SK-N-SH (cell line): ENCODE data around the gene LINGO4. TPM values are rescaled to one million over a fixed set of nuclear protein-coding genes. Genes with fewer than 3 reads are reported as not detected.

Source experiments
- CTCF ChIA-PET: fragments of 300-600, 350-600 bp; formaldehyde crosslinking; extraction: SDS; loops from one replicate; lab custom pipeline; 2021; lab: Yijun Ruan, JAX
- POLR2A ChIA-PET: fragments of 350-600 bp; sonication (Branson Sonifier 250); formaldehyde crosslinking; extraction: SDS; loops from one replicate; lab custom pipeline; 2020; ENCODE audit warnings: antibody characterized with exemption, inconsistent platforms; lab: Yijun Ruan, JAX
- DNase-seq: peaks from one replicate; pipeline ENCODE4 v3.0.0; 2012
- H2AFZ ChIP-seq: fragments of 200-600 bp; sonication (generic); 2 replicates; pipeline ENCODE4 v1.8.1; 2016; ENCODE audit warnings: antibody characterized with exemption, mild to moderate bottlenecking, low read depth
- H3F3A ChIP-seq: fragments of 200-600 bp; sonication (generic); replicated peaks from 2 replicates; pipeline ENCODE3; 2016; ENCODE audit warnings: antibody characterized with exemption, mild to moderate bottlenecking; ENCODE audit not compliant: insufficient read depth
- H3K27ac ChIP-seq, 2 experiments: fragments of 200-500 bp in 1 of 2; fragments of 200-600 bp in 1 of 2; sonication (Bioruptor generic) in 1 of 2; sonication (generic), shearing (Covaris generic) in 1 of 2; 2 replicates each; pipeline versions ENCODE4 v1.5.1 to v1.6.1; 2014 to 2016; ENCODE audit warnings: low read depth in 2 of 2, inconsistent platforms in 1 of 2, low read length in 1 of 2, mild to moderate bottlenecking in 1 of 2, mixed read lengths in 1 of 2
- H3K27me3 ChIP-seq: fragments of 200-600 bp; sonication (generic), shearing (Covaris generic); 2 replicates; pipeline ENCODE4 v1.6.1; 2016; ENCODE audit warnings: mixed run types; ENCODE audit not compliant: insufficient read depth
- H3K36me3 ChIP-seq, 2 experiments: fragments of 200-500 bp in 1 of 2; fragments of 200-600 bp in 1 of 2; sonication (Bioruptor generic) in 1 of 2; sonication (generic) in 1 of 2; replicated peaks in 1 of 2; 2 replicates each; pipeline versions ENCODE3 to v1.5.1; 2014 to 2016; ENCODE audit warnings: low read length in 1 of 2, mild to moderate bottlenecking in 1 of 2; ENCODE audit not compliant: insufficient read depth in 2 of 2, control insufficient read depth in 1 of 2
- H3K4me1 ChIP-seq, 2 experiments: fragments of 200-500 bp in 1 of 2; fragments of 200-600 bp in 1 of 2; sonication (Bioruptor generic) in 1 of 2; sonication (generic), shearing (Covaris generic) in 1 of 2; 2 replicates each; pipeline versions ENCODE4 v1.5.1 to v1.6.1; 2014 to 2016; ENCODE audit warnings: low read depth in 1 of 2, low read length in 1 of 2, mixed run types in 1 of 2; ENCODE audit not compliant: insufficient read depth in 2 of 2, control insufficient read depth in 1 of 2
- H3K4me2 ChIP-seq: fragments of 200-600 bp; sonication (generic), shearing (Covaris generic); 2 replicates; pipeline ENCODE4 v1.6.1; 2017; ENCODE audit warnings: mixed run types
- H3K4me3 ChIP-seq, 2 experiments: fragments of 200-500 bp in 1 of 2; fragments of 200-600 bp in 1 of 2; sonication (Bioruptor generic) in 1 of 2; sonication (generic), shearing (Covaris generic) in 1 of 2; 2 replicates each; pipeline versions ENCODE4 v1.5.1 to v1.8.1; 2014 to 2016; ENCODE audit warnings: low read depth in 2 of 2, inconsistent platforms in 1 of 2, low read length in 1 of 2, mild to moderate bottlenecking in 1 of 2, mixed read lengths in 1 of 2, moderate library complexity in 1 of 2
- H3K79me2 ChIP-seq: fragments of 200-600 bp; sonication (generic); 2 replicates; pipeline ENCODE4 v1.8.1; 2017; ENCODE audit warnings: mild to moderate bottlenecking; ENCODE audit not compliant: insufficient read depth
- H3K9ac ChIP-seq: fragments of 200-600 bp; sonication (generic); 2 replicates; pipeline ENCODE4 v1.6.1; 2017; ENCODE audit warnings: mixed run types
- H3K9me2 ChIP-seq: fragments of 200-600 bp; sonication (generic); 2 replicates; pipeline ENCODE4 v1.6.1; 2017; ENCODE audit warnings: mixed run types
- H3K9me3 ChIP-seq: fragments of 200-600 bp; sonication (generic); 2 replicates; pipeline ENCODE4 v1.6.1; 2017; ENCODE audit warnings: mixed run types, mild to moderate bottlenecking, moderate library complexity
- H4K20me1 ChIP-seq: fragments of 200-600 bp; sonication (generic); 2 replicates; pipeline ENCODE4 v1.6.1; 2017; ENCODE audit warnings: mild to moderate bottlenecking, mixed run types; ENCODE audit not compliant: insufficient read depth
- CHD2 ChIP-seq: fragments of 150-350 bp; IDR thresholded peaks from 2 replicates; pipeline ENCODE4 v1.6.1; 2018; ENCODE audit warnings: low read length; ENCODE audit not compliant: partially characterized antibody
- EP300 ChIP-seq, 2 experiments: IDR thresholded peaks; 2 replicates each; pipeline versions ENCODE4 v1.4.0 to v1.6.1; 2012; ENCODE audit warnings: borderline replicate concordance in 1 of 2, low read depth in 1 of 2, low read length in 1 of 2
- EZH2phosphoT487 ChIP-seq: fragments of 200-600 bp; sonication (generic); IDR thresholded peaks from 2 replicates; pipeline ENCODE4 v1.6.1; 2017; ENCODE audit warnings: low read depth, mixed run types, mild to moderate bottlenecking, antibody characterized with exemption, moderate library complexity, borderline replicate concordance
- FOSL2 ChIP-seq: IDR thresholded peaks from 2 replicates; pipeline ENCODE4 v1.4.0; 2012; ENCODE audit warnings: low read depth, mild to moderate bottlenecking, moderate library complexity, borderline replicate concordance
- FOXJ3 ChIP-seq: sonication (generic); formaldehyde crosslinking; IDR thresholded peaks from 2 replicates; pipeline ENCODE4 v1.5.1; 2020; ENCODE audit warnings: mild to moderate bottlenecking, missing genetic modification reagents
- FOXM1 ChIP-seq: IDR thresholded peaks from 2 replicates; pipeline ENCODE4 v1.4.0; 2012; ENCODE audit warnings: low read depth, mild to moderate bottlenecking
- JUND ChIP-seq: IDR thresholded peaks from 2 replicates; pipeline ENCODE4 v1.4.0; 2012
- MEF2A ChIP-seq: IDR thresholded peaks from 2 replicates; pipeline ENCODE4 v1.4.0; 2012; ENCODE audit warnings: low read depth, borderline replicate concordance
- MXI1 ChIP-seq: IDR thresholded peaks from 2 replicates; pipeline ENCODE4 v1.6.1; 2012; ENCODE audit warnings: mild to moderate bottlenecking, low read depth, low read length, improper control_type of control experiment
- NFIC ChIP-seq: IDR thresholded peaks from 2 replicates; pipeline ENCODE4 v1.4.0; 2012; ENCODE audit warnings: borderline replicate concordance
- NRF1 ChIP-seq: IDR thresholded peaks from 2 replicates; pipeline ENCODE4 v1.6.1; 2012; ENCODE audit warnings: low read depth, mild to moderate bottlenecking, low read length
- POLR2AphosphoS5 ChIP-seq: IDR thresholded peaks from 2 replicates; pipeline ENCODE4 v1.6.1; 2012; ENCODE audit warnings: low read depth, low read length
- RAD21 ChIP-seq: IDR thresholded peaks from 2 replicates; pipeline ENCODE4 v1.6.1; 2012; ENCODE audit warnings: mild to moderate bottlenecking, low read length
- RCOR1 ChIP-seq: fragments of 150-350 bp; IDR thresholded peaks from 2 replicates; pipeline ENCODE4 v1.6.1; 2017; ENCODE audit warnings: antibody characterized with exemption, low read length
- RFX5 ChIP-seq: IDR thresholded peaks from 2 replicates; pipeline ENCODE4 v1.6.1; 2012; ENCODE audit warnings: mild to moderate bottlenecking, improper control_type of control experiment, low read length
- SIN3A ChIP-seq: IDR thresholded peaks from 2 replicates; pipeline ENCODE4 v1.6.1; 2012; ENCODE audit warnings: low read depth, mild to moderate bottlenecking, low read length, moderate library complexity, borderline replicate concordance
- SMC3 ChIP-seq: IDR thresholded peaks from 2 replicates; pipeline ENCODE4 v1.6.1; 2012; ENCODE audit warnings: low read depth, low read length, improper control_type of control experiment
- TCF12 ChIP-seq: IDR thresholded peaks from 2 replicates; pipeline ENCODE4 v1.4.0; 2012
- TEAD4 ChIP-seq: IDR thresholded peaks from 2 replicates; pipeline ENCODE4 v1.4.0; 2012; ENCODE audit warnings: mild to moderate bottlenecking, borderline replicate concordance; ENCODE audit not compliant: insufficient read depth
- USF1 ChIP-seq: IDR thresholded peaks from 2 replicates; pipeline ENCODE4 v1.4.0; 2012; ENCODE audit warnings: low read depth, borderline replicate concordance
- YY1 ChIP-seq: IDR thresholded peaks from 2 replicates; pipeline ENCODE4 v1.4.0; 2012; ENCODE audit warnings: low read depth, mild to moderate bottlenecking
- WGBS: methylation state at CpG from one replicate; pipeline ENCODE4 v1.1.6; 2017; ENCODE audit warnings: low lambda C conversion rate; 5-methylcytosine and 5-hydroxymethylcytosine counted together
- polyA plus RNA-seq, 3 experiments: library from polyadenylated mRNA; depleted of rRNA; stranded (reverse); fragments of >200 nt; gene quantifications; 2 replicates each; pipeline ENCODE4 v1.2.3, GENCODE V29; 2012

Gene LINGO4
- polyA plus RNA-seq, 1 of the 3 experiments (the other 2 are of a cell fraction) = not detected

- TF ChIP-seq USF1 (no peak), SMC3 (no peak), MXI1 (no peak), POLR2AphosphoS5 (no peak), SIN3A (no peak), RAD21 (no peak), RCOR1 (no peak), TEAD4 (no peak), FOXJ3 (CRISPR knock-in tag) (no peak), FOSL2 (no peak), EP300 (IDR thresholded peaks at IDR 0.05; ENCODE audit: borderline replicate concordance in 1 of 2, low read depth in 1 of 2, low read length in 1 of 2) (no peak), TCF12 (no peak), NFIC (no peak), RFX5 (no peak), YY1 (no peak), CHD2 (no peak), EZH2phosphoT487 (no peak), MEF2A (no peak)
- TF ChIP-seq, all 33 proteins: peak for 0
- Histone ChIP-seq H3K36me3 (no peaks in the 10 kb centered on the region), H3K4me1 (peaks cover 0 to 8% of the 10 kb centered on the region in 2 experiments; a peak in 1 of 4 replicates), H3K79me2 (no peaks in the 10 kb centered on the region), H3K4me3 (no peak overlapping the region), H2AFZ (no peak overlapping the region), H3K27ac (no peak overlapping the region), H3K9me3 (no peaks in the 10 kb centered on the region), H4K20me1 (no peaks in the 10 kb centered on the region), H3F3A (no peaks in the 10 kb centered on the region), H3K4me2 (no peak overlapping the region), H3K9ac (no peak overlapping the region), H3K27me3 (no peaks in the 10 kb centered on the region), H3K9me2 (no peaks in the 10 kb centered on the region)
- POLR2A ChIA-PET = no interaction called here
- CTCF ChIA-PET = no interaction called here
- 93% methylated on average over 111 of the region's 117 CpGs for WGBS
- no peak for DNase-seq
Observed at GRCh38 chr1:151838222-151839081, 33.2 kb upstream of the LINGO4 start.

- H3K27me3 ChIP-seq = no peaks in the 10 kb centered on the region
- no peaks in the 10 kb centered on the region for H3K79me2 ChIP-seq
- H3K4me3 ChIP-seq = no peak overlapping the region
- no peaks in the 10 kb centered on the region for H3K36me3 ChIP-seq
- ChIA-PET CTCF (interaction anchor here (0.7 to 1.6 kb wide), 3 partner anchors 20 to 304 kb away, joined by 3 to 6 read pairs (median 5); no protein-coding TSS in a partner anchor), POLR2A (no interaction called here)
- no peaks in the 10 kb centered on the region for H4K20me1 ChIP-seq
- H3F3A ChIP-seq = no peaks in the 10 kb centered on the region
- H2AFZ ChIP-seq = no peak overlapping the region
- no peak overlapping the region for H3K4me2 ChIP-seq
- H3K9ac ChIP-seq = no peak overlapping the region
- no peaks in the 10 kb centered on the region for H3K9me2 ChIP-seq
- H3K27ac ChIP-seq = no peak overlapping the region
- no peak for DNase-seq
- no peaks in the 10 kb centered on the region for H3K9me3 ChIP-seq
- 77% methylated on average over 10 of the region's 26 CpGs for WGBS
- peaks cover 0 to 12% of the 10 kb centered on the region in 2 experiments; a peak in 1 of 4 replicates for H3K4me1 ChIP-seq
- no peak for TF ChIP-seq JUND
- TF ChIP-seq CHD2 = no peak
- no peak for TF ChIP-seq NRF1
- no peak for TF ChIP-seq FOXM1
- no peak for TF ChIP-seq EZH2phosphoT487
- TF ChIP-seq MXI1 = no peak
- TF ChIP-seq POLR2AphosphoS5 = no peak
- TF ChIP-seq TCF12 = no peak
- no peak for TF ChIP-seq TEAD4
- no peak for TF ChIP-seq RFX5
- TF ChIP-seq, all 33 proteins: peak for 0
Observed at GRCh38 chr1:151837884-151838221, 32.6 kb upstream of the LINGO4 start.
